SK-N-SH (cell line): ENCODE measurements around the gene CD63. TPM values are rescaled to one million over a fixed set of nuclear protein-coding genes. Genes with fewer than 3 reads are reported as not detected.
A peak's percentile ranks its signal among the peaks of the same experiment; 100 is the strongest.

Experiments used
- CTCF ChIA-PET: fragments of 300-600, 350-600 bp; formaldehyde crosslinking; extraction: SDS; loops from one replicate; lab custom pipeline; 2021; lab: Yijun Ruan, JAX
- POLR2A ChIA-PET: fragments of 350-600 bp; sonication (Branson Sonifier 250); formaldehyde crosslinking; extraction: SDS; loops from one replicate; lab custom pipeline; 2020; ENCODE audit warnings: antibody characterized with exemption, inconsistent platforms; lab: Yijun Ruan, JAX
- DNase-seq: peaks from one replicate; pipeline ENCODE4 v3.0.0; 2012
- H2AFZ ChIP-seq: fragments of 200-600 bp; sonication (generic); 2 replicates; pipeline ENCODE4 v1.8.1; 2016; ENCODE audit warnings: antibody characterized with exemption, mild to moderate bottlenecking, low read depth
- H3F3A ChIP-seq: fragments of 200-600 bp; sonication (generic); replicated peaks from 2 replicates; pipeline ENCODE3; 2016; ENCODE audit warnings: antibody characterized with exemption, mild to moderate bottlenecking; ENCODE audit not compliant: insufficient read depth
- H3K27ac ChIP-seq, 2 experiments: fragments of 200-500 bp in 1 of 2; fragments of 200-600 bp in 1 of 2; sonication (Bioruptor generic) in 1 of 2; sonication (generic), shearing (Covaris generic) in 1 of 2; 2 replicates each; pipeline versions ENCODE4 v1.5.1 to v1.6.1; 2014 to 2016; ENCODE audit warnings: low read depth in 2 of 2, inconsistent platforms in 1 of 2, low read length in 1 of 2, mild to moderate bottlenecking in 1 of 2, mixed read lengths in 1 of 2
- H3K27me3 ChIP-seq: fragments of 200-600 bp; sonication (generic), shearing (Covaris generic); 2 replicates; pipeline ENCODE4 v1.6.1; 2016; ENCODE audit warnings: mixed run types; ENCODE audit not compliant: insufficient read depth
- H3K36me3 ChIP-seq, 2 experiments: fragments of 200-500 bp in 1 of 2; fragments of 200-600 bp in 1 of 2; sonication (Bioruptor generic) in 1 of 2; sonication (generic) in 1 of 2; replicated peaks in 1 of 2; 2 replicates each; pipeline versions ENCODE3 to v1.5.1; 2014 to 2016; ENCODE audit warnings: low read length in 1 of 2, mild to moderate bottlenecking in 1 of 2; ENCODE audit not compliant: insufficient read depth in 2 of 2, control insufficient read depth in 1 of 2
- H3K4me1 ChIP-seq, 2 experiments: fragments of 200-500 bp in 1 of 2; fragments of 200-600 bp in 1 of 2; sonication (Bioruptor generic) in 1 of 2; sonication (generic), shearing (Covaris generic) in 1 of 2; 2 replicates each; pipeline versions ENCODE4 v1.5.1 to v1.6.1; 2014 to 2016; ENCODE audit warnings: low read depth in 1 of 2, low read length in 1 of 2, mixed run types in 1 of 2; ENCODE audit not compliant: insufficient read depth in 2 of 2, control insufficient read depth in 1 of 2
- H3K4me2 ChIP-seq: fragments of 200-600 bp; sonication (generic), shearing (Covaris generic); 2 replicates; pipeline ENCODE4 v1.6.1; 2017; ENCODE audit warnings: mixed run types
- H3K4me3 ChIP-seq, 2 experiments: fragments of 200-500 bp in 1 of 2; fragments of 200-600 bp in 1 of 2; sonication (Bioruptor generic) in 1 of 2; sonication (generic), shearing (Covaris generic) in 1 of 2; 2 replicates each; pipeline versions ENCODE4 v1.5.1 to v1.8.1; 2014 to 2016; ENCODE audit warnings: low read depth in 2 of 2, inconsistent platforms in 1 of 2, low read length in 1 of 2, mild to moderate bottlenecking in 1 of 2, mixed read lengths in 1 of 2, moderate library complexity in 1 of 2
- H3K79me2 ChIP-seq: fragments of 200-600 bp; sonication (generic); 2 replicates; pipeline ENCODE4 v1.8.1; 2017; ENCODE audit warnings: mild to moderate bottlenecking; ENCODE audit not compliant: insufficient read depth
- H3K9ac ChIP-seq: fragments of 200-600 bp; sonication (generic); 2 replicates; pipeline ENCODE4 v1.6.1; 2017; ENCODE audit warnings: mixed run types
- H3K9me2 ChIP-seq: fragments of 200-600 bp; sonication (generic); 2 replicates; pipeline ENCODE4 v1.6.1; 2017; ENCODE audit warnings: mixed run types
- H3K9me3 ChIP-seq: fragments of 200-600 bp; sonication (generic); 2 replicates; pipeline ENCODE4 v1.6.1; 2017; ENCODE audit warnings: mixed run types, mild to moderate bottlenecking, moderate library complexity
- H4K20me1 ChIP-seq: fragments of 200-600 bp; sonication (generic); 2 replicates; pipeline ENCODE4 v1.6.1; 2017; ENCODE audit warnings: mild to moderate bottlenecking, mixed run types; ENCODE audit not compliant: insufficient read depth
- CHD2 ChIP-seq: fragments of 150-350 bp; IDR thresholded peaks from 2 replicates; pipeline ENCODE4 v1.6.1; 2018; ENCODE audit warnings: low read length; ENCODE audit not compliant: partially characterized antibody
- ELF1 ChIP-seq: IDR thresholded peaks from 2 replicates; pipeline ENCODE4 v1.4.0; 2012
- PBX3 ChIP-seq: IDR thresholded peaks from 2 replicates; pipeline ENCODE4; 2012
- POLR2AphosphoS5 ChIP-seq: IDR thresholded peaks from 2 replicates; pipeline ENCODE4 v1.6.1; 2012; ENCODE audit warnings: low read depth, low read length
- RAD21 ChIP-seq: IDR thresholded peaks from 2 replicates; pipeline ENCODE4 v1.6.1; 2012; ENCODE audit warnings: mild to moderate bottlenecking, low read length
- RCOR1 ChIP-seq: fragments of 150-350 bp; IDR thresholded peaks from 2 replicates; pipeline ENCODE4 v1.6.1; 2017; ENCODE audit warnings: antibody characterized with exemption, low read length
- RFX5 ChIP-seq: IDR thresholded peaks from 2 replicates; pipeline ENCODE4 v1.6.1; 2012; ENCODE audit warnings: mild to moderate bottlenecking, improper control_type of control experiment, low read length
- RXRA ChIP-seq: IDR thresholded peaks from 2 replicates; pipeline ENCODE4 v1.4.0; 2012; ENCODE audit warnings: low read depth, mild to moderate bottlenecking, borderline replicate concordance
- TAF1 ChIP-seq: IDR thresholded peaks from 2 replicates; pipeline ENCODE4 v1.6.1; 2012; ENCODE audit warnings: low read depth, mild to moderate bottlenecking, low read length, moderate library complexity, borderline replicate concordance
- TEAD4 ChIP-seq: IDR thresholded peaks from 2 replicates; pipeline ENCODE4 v1.4.0; 2012; ENCODE audit warnings: mild to moderate bottlenecking, borderline replicate concordance; ENCODE audit not compliant: insufficient read depth
- USF1 ChIP-seq: IDR thresholded peaks from 2 replicates; pipeline ENCODE4 v1.4.0; 2012; ENCODE audit warnings: low read depth, borderline replicate concordance
- USF2 ChIP-seq: fragments of 150-350 bp; IDR thresholded peaks from 2 replicates; pipeline ENCODE4 v1.6.1; 2017; ENCODE audit warnings: antibody characterized with exemption, low read length, low read depth, borderline replicate concordance
- YY1 ChIP-seq: IDR thresholded peaks from 2 replicates; pipeline ENCODE4 v1.4.0; 2012; ENCODE audit warnings: low read depth, mild to moderate bottlenecking
- WGBS: methylation state at CpG from one replicate; pipeline ENCODE4 v1.1.6; 2017; ENCODE audit warnings: low lambda C conversion rate; 5-methylcytosine and 5-hydroxymethylcytosine counted together
- polyA plus RNA-seq, 3 experiments: library from polyadenylated mRNA; depleted of rRNA; stranded (reverse); fragments of >200 nt; gene quantifications; 2 replicates each; pipeline ENCODE4 v1.2.3, GENCODE V29; 2012
- TF ChIP-seq, protein P1 (sequence below): IDR thresholded peaks from 2 replicates; pipeline ENCODE4 v1.6.1; 2012; ENCODE audit warnings: mild to moderate bottlenecking, low read depth, low read length, moderate library complexity

CD63 gene
- polyA plus RNA-seq, 1 of the 3 experiments (the other 2 are of a cell fraction), result 1,465 TPM

- H4K20me1 ChIP-seq, result no peaks in the 10 kb centered on the region
- no peak for DNase-seq
- H3K9me2 ChIP-seq, result no peaks in the 10 kb centered on the region
- H3K27me3 ChIP-seq, result no peaks in the 10 kb centered on the region; the same call in 1 of the 2 replicates
- ChIA-PET CTCF (interaction anchor here (0.8 to 1.2 kb wide), 3 partner anchors 10 to 57 kb away, joined by 3 to 4 read pairs (median 3); no protein-coding TSS in a partner anchor), POLR2A (no interaction called here)
- H3K9ac ChIP-seq, result no peak overlapping the region
- peak overlapping the region in 1 of 2 experiments; percentile 64; a peak in 2 of 4 replicates for H3K27ac ChIP-seq
- no peak overlapping the region for H3K4me2 ChIP-seq
- WGBS, result 0% methylated on average over 1 of the region's 1 CpG
- peaks cover 15 to 21% of the 10 kb centered on the region in 2 experiments; a peak in 3 of 4 replicates for H3K4me1 ChIP-seq
- H2AFZ ChIP-seq, result no peak overlapping the region
- H3K4me3 ChIP-seq, result no peak overlapping the region
- peaks cover 13% of the 10 kb centered on the region; the same call in 1 of the 2 replicates for H3K79me2 ChIP-seq
- H3K36me3 ChIP-seq, result no peaks in the 10 kb centered on the region
- peaks cover 9% of the 10 kb centered on the region for H3F3A ChIP-seq
- TF ChIP-seq RCOR1, result no peak
- no peak for TF ChIP-seq CHD2
- no peak for TF ChIP-seq RAD21
- TF ChIP-seq RXRA, result no peak
- no peak for TF ChIP-seq RFX5
- TF ChIP-seq YY1, result no peak
- TF ChIP-seq POLR2AphosphoS5, result no peak
- no peak for TF ChIP-seq TEAD4
- no peak for TF ChIP-seq ELF1
- no peak for TF ChIP-seq PBX3
- no peak for TF ChIP-seq USF2
- H3K9me3 ChIP-seq, result no peaks in the 10 kb centered on the region
Observed at GRCh38 chr12:55712700-55713415, 16.0 kb downstream of the CD63 start.

DNA sequence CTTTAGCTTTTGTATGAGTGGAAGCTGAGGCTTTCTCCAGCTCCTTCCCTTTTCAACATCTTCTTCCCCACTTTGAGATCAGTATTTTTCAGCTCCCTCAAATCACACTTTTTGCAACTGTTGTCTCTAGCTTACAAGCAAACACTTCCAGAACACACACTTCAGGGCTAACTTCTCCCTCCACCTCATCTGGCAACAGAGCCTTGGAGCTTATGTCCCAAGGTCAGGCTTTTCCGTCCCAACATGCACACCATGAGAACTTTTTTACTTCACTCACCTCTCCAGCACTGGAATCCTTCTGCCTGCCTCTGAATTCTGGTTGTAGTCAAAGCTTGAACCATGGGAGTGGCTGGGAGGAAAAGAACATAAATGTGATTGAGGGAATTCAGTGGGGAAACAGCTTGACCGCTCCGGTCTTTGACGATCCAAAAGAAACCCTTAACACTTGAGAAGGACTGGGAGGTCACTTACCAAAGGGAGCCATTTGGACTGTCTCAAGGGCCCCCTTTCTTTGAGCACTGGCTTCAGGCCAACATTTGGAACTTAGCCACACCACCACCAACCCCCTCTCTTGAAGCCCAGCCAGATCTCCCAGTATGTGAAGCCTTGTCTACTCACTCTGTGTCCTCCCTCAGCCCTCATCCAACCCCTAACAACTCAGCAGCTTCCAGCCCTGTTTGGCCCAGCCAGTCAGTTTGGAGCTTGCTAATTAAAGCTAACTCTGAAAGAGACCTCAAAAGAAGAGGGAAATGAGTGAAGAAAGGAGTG is 16.8 kb downstream of the CD63 start:
- H3K27ac ChIP-seq, result no peak overlapping the region
- H3K27me3 ChIP-seq, result no peaks in the 10 kb centered on the region; the same call in 1 of the 2 replicates
- H3K9ac ChIP-seq, result no peak overlapping the region
- DNase-seq, result no peak
- no peaks in the 10 kb centered on the region for H3K9me3 ChIP-seq
- no peak overlapping the region for H3K4me2 ChIP-seq
- H3F3A ChIP-seq, result peaks cover 4% of the 10 kb centered on the region
- peaks cover 13 to 17% of the 10 kb centered on the region in 2 experiments; a peak in 3 of 4 replicates for H3K4me1 ChIP-seq
- no peaks in the 10 kb centered on the region for H4K20me1 ChIP-seq
- 39% methylated on average over 4 of the region's 4 CpGs for WGBS
- POLR2A ChIA-PET, result no interaction called here
- H3K9me2 ChIP-seq, result no peaks in the 10 kb centered on the region
- peaks cover 7% of the 10 kb centered on the region; the same call in 1 of the 2 replicates for H3K79me2 ChIP-seq
- H3K36me3 ChIP-seq, result no peaks in the 10 kb centered on the region
- no peak for TF ChIP-seq USF1
- no peak for TF ChIP-seq TAF1
- TF ChIP-seq, protein P1, sequence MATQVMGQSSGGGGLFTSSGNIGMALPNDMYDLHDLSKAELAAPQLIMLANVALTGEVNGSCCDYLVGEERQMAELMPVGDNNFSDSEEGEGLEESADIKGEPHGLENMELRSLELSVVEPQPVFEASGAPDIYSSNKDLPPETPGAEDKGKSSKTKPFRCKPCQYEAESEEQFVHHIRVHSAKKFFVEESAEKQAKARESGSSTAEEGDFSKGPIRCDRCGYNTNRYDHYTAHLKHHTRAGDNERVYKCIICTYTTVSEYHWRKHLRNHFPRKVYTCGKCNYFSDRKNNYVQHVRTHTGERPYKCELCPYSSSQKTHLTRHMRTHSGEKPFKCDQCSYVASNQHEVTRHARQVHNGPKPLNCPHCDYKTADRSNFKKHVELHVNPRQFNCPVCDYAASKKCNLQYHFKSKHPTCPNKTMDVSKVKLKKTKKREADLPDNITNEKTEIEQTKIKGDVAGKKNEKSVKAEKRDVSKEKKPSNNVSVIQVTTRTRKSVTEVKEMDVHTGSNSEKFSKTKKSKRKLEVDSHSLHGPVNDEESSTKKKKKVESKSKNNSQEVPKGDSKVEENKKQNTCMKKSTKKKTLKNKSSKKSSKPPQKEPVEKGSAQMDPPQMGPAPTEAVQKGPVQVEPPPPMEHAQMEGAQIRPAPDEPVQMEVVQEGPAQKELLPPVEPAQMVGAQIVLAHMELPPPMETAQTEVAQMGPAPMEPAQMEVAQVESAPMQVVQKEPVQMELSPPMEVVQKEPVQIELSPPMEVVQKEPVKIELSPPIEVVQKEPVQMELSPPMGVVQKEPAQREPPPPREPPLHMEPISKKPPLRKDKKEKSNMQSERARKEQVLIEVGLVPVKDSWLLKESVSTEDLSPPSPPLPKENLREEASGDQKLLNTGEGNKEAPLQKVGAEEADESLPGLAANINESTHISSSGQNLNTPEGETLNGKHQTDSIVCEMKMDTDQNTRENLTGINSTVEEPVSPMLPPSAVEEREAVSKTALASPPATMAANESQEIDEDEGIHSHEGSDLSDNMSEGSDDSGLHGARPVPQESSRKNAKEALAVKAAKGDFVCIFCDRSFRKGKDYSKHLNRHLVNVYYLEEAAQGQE, result no peak
- TF ChIP-seq POLR2AphosphoS5, result no peak
- no peak overlapping the region for H2AFZ ChIP-seq
- no peak overlapping the region for H3K4me3 ChIP-seq
- CTCF ChIA-PET, result interaction anchor here (0.8 to 1.2 kb wide), 4 partner anchors 9 to 65 kb away, joined by 3 to 4 read pairs (median 3); no protein-coding TSS in a partner anchor
